Measurements from ENCODE around the gene ZCCHC7. TPM values are rescaled to one million over a fixed set of nuclear protein-coding genes. Genes with fewer than 3 reads are reported as not detected.

ZCCHC7 gene
- total RNA-seq, 2 donors from 2014 or later: 21.2 to 22.7 TPM

DNA sequence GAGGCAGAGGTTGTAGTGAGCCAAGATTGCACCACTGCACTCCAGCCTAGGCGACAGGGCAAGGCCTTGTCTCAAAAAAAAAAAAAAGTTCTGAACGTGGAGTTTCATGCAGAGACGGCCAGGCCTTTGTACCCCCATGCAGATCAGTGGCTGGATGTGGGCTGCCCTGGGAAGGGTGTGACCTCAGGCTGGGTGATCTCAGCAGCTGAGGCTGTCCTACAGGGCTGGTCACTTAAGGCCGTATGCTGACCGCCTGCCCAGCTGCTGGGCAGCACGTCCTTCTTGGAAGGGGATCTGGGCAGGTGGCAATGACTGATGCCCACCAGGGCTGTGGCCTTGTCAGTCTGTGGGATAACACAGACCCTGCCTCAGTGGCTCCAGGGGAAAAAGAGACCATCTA lies 264.9 kb downstream of the ZCCHC7 start:
- Mint-ChIP-seq H3K36me3 (ENCODE audit: low read depth) (no peaks in the 10 kb centered on the region), H3K4me1 (no peaks in the 10 kb centered on the region), H3K4me3 (no peak overlapping the region), H3K9me3 (no peaks in the 10 kb centered on the region), H3K27me3 (ENCODE audit: insufficient read depth) (peaks cover 2% of the 10 kb centered on the region), H3K27ac (no peak overlapping the region)
- Histone ChIP-seq H3K27ac (ENCODE audit: low read depth, low read length) (no peak overlapping the region), H3K36me3 (ENCODE audit: control insufficient read depth, insufficient read depth, low read length) (no peaks in the 10 kb centered on the region), H3K4me1 (ENCODE audit: control insufficient read depth, insufficient read depth, low read length) (no peaks in the 10 kb centered on the region), H3K9ac (ENCODE audit: extremely low read depth, low read length, poor library complexity, severe bottlenecking) (no peak overlapping the region), H3K4me3 (ENCODE audit: low read length) (no peak overlapping the region), H3K9me3 (ENCODE audit: control insufficient read depth, low read length) (no peaks in the 10 kb centered on the region), H3K27me3 (ENCODE audit: control insufficient read depth, insufficient read depth, low read length, poor library complexity, severe bottlenecking) (no peaks in the 10 kb centered on the region)
- no peak for DNase-seq
- TF ChIP-seq CTCF (conservative IDR thresholded peaks at IDR 0.05): no peak
- 86 to 98% methylated on average over 5 to 6 of the region's 6 CpGs for WGBS, 2 experiments (ENCODE audit: insufficient coverage in 1 of 2, insufficient read length in 1 of 2)

DNA sequence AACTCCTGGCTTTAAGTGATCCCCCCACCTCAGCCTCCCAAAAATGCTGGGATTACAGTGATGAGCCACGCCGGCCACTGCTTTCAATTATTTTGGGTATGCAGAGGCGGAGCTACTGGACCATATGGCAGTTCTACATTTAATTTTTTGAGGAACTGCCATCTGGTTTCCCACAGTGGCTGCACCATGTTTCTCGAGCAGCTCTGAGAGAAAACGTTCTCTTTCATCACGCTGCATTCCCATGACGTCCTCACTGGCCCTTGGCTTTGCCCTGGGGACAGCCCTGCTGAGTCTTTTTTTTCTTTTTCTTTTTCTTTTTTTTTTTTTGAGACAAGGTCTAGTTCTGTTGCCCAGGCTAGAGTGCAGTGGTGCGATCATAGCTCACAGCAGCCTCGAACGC lies 266.6 kb downstream of the ZCCHC7 start:
- Histone ChIP-seq H3K4me3 (ENCODE audit: low read length) (no peak overlapping the region), H3K9me3 (ENCODE audit: control insufficient read depth, low read length) (no peaks in the 10 kb centered on the region), H3K36me3 (ENCODE audit: control insufficient read depth, insufficient read depth, low read length) (no peaks in the 10 kb centered on the region), H3K4me1 (ENCODE audit: control insufficient read depth, insufficient read depth, low read length) (no peaks in the 10 kb centered on the region), H3K27ac (ENCODE audit: low read depth, low read length) (no peak overlapping the region), H3K27me3 (ENCODE audit: control insufficient read depth, insufficient read depth, low read length, poor library complexity, severe bottlenecking) (no peaks in the 10 kb centered on the region), H3K9ac (ENCODE audit: extremely low read depth, low read length, poor library complexity, severe bottlenecking) (no peak overlapping the region)
- DNase-seq: no peak
- Mint-ChIP-seq H3K4me1 (no peaks in the 10 kb centered on the region), H3K9me3 (no peaks in the 10 kb centered on the region), H3K36me3 (ENCODE audit: low read depth) (no peaks in the 10 kb centered on the region), H3K27me3 (ENCODE audit: insufficient read depth) (peaks cover 2% of the 10 kb centered on the region), H3K27ac (no peak overlapping the region), H3K4me3 (no peak overlapping the region)
- no peak for TF ChIP-seq CTCF (conservative IDR thresholded peaks at IDR 0.05)
- 86 to 91% methylated on average over 5 to 10 of the region's 10 CpGs for WGBS, 2 experiments (ENCODE audit: insufficient coverage in 1 of 2, insufficient read length in 1 of 2)

DNA sequence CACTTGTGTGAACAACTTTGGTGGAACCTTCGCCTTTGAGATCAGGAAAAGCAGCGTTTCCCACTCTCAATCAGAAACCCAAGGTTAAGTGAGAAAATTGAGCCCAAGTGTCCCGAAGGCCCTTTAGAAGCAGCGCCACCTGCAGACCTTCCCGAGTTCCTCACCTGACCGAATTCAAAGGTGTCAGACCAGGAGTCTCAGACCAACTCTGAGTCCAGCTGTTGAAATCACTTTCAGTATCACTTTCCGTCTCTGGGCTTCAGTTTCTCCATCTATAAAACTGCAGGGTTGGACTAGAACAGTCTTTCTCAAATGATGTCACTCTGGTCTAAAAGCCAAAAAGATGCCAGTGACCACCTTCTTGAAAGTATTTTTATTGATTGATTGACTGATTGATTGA lies 270.4 kb downstream of the ZCCHC7 start:
- H3K4me3 Mint-ChIP-seq: no peak overlapping the region
- Histone ChIP-seq H3K4me3 (ENCODE audit: low read length) (no peak overlapping the region), H3K4me1 (ENCODE audit: control insufficient read depth, insufficient read depth, low read length) (no peaks in the 10 kb centered on the region), H3K27me3 (ENCODE audit: control insufficient read depth, insufficient read depth, low read length, poor library complexity, severe bottlenecking) (no peaks in the 10 kb centered on the region), H3K36me3 (ENCODE audit: control insufficient read depth, insufficient read depth, low read length) (no peaks in the 10 kb centered on the region), H3K9ac (ENCODE audit: extremely low read depth, low read length, poor library complexity, severe bottlenecking) (no peak overlapping the region), H3K9me3 (ENCODE audit: control insufficient read depth, low read length) (no peaks in the 10 kb centered on the region), H3K27ac (ENCODE audit: low read depth, low read length) (no peak overlapping the region)
- no peaks in the 10 kb centered on the region for H3K9me3 Mint-ChIP-seq
- H3K27me3 Mint-ChIP-seq (ENCODE audit: insufficient read depth): no peaks in the 10 kb centered on the region
- 35 to 40% methylated on average over 6 to 7 of the region's 7 CpGs for WGBS, 2 experiments (ENCODE audit: insufficient coverage in 1 of 2, insufficient read length in 1 of 2)
- no peak overlapping the region for H3K27ac Mint-ChIP-seq
- no peaks in the 10 kb centered on the region for H3K4me1 Mint-ChIP-seq
- H3K36me3 Mint-ChIP-seq (ENCODE audit: low read depth): no peaks in the 10 kb centered on the region
- TF ChIP-seq CTCF (conservative IDR thresholded peaks at IDR 0.05): peak; percentile 85
- DNase-seq: peak; percentile 88

All from endodermal cell (in vitro differentiated cells).